KMS-11 (cell line): Measurements from ENCODE around the gene CSNK2A1.

Experiments used
- H2AFZ ChIP-seq: fragments of 200-600 bp; sonication (generic); 2 replicates; pipeline ENCODE4 v1.6.1; 2016; ENCODE audit warnings: antibody characterized with exemption, mixed run types, low read depth
- H3K27ac ChIP-seq: fragments of 200-600 bp; sonication (generic); 2 replicates; pipeline ENCODE4 v1.6.1; 2016; ENCODE audit warnings: mild to moderate bottlenecking, mixed run types
- H3K27me3 ChIP-seq: fragments of 200-600 bp; sonication (generic); 2 replicates; pipeline ENCODE4 v1.6.1; 2017; ENCODE audit warnings: mild to moderate bottlenecking, low read depth, mixed run types, moderate library complexity; ENCODE audit not compliant: insufficient read depth
- H3K36me3 ChIP-seq: fragments of 200-600 bp; sonication (generic); 2 replicates; pipeline ENCODE4 v1.6.1; 2017; ENCODE audit warnings: mild to moderate bottlenecking, mixed run types; ENCODE audit not compliant: insufficient read depth
- H3K4me1 ChIP-seq: fragments of 200-600 bp; sonication (generic); 2 replicates; pipeline ENCODE4 v1.6.1; 2016; ENCODE audit warnings: mild to moderate bottlenecking, low read depth, mixed run types; ENCODE audit not compliant: poor library complexity, severe bottlenecking
- H3K4me2 ChIP-seq: fragments of 200-600 bp; sonication (generic); 2 replicates; pipeline ENCODE4 v1.7.0; 2016; ENCODE audit warnings: mild to moderate bottlenecking, mixed run types
- H3K4me3 ChIP-seq: fragments of 200-600 bp; sonication (generic); IDR thresholded peaks from 2 replicates; pipeline ENCODE4 v1.6.1; 2017; ENCODE audit warnings: low read depth, low read length, mixed read lengths; ENCODE audit not compliant: insufficient read depth
- H3K79me2 ChIP-seq: fragments of 200-600 bp; sonication (generic); 2 replicates; pipeline ENCODE4 v1.6.1; 2016; ENCODE audit warnings: low read depth, mixed run types; ENCODE audit not compliant: insufficient read depth
- H3K9ac ChIP-seq: fragments of 200-600 bp; sonication (generic); 2 replicates; pipeline ENCODE4 v1.6.1; 2016; ENCODE audit warnings: mild to moderate bottlenecking, mixed run types
- H4K20me1 ChIP-seq: fragments of 200-600 bp; sonication (generic); 2 replicates; pipeline ENCODE4 v1.6.1; 2016; ENCODE audit warnings: mild to moderate bottlenecking, mixed run types; ENCODE audit not compliant: insufficient read depth
- CTCF ChIP-seq: fragments of 200-600 bp; sonication (generic); conservative IDR thresholded peaks from 2 replicates; pipeline ENCODE4 v1.6.1; 2017; ENCODE audit warnings: low read depth, mild to moderate bottlenecking, antibody characterized with exemption, low read length, moderate library complexity, mixed read lengths

The CSNK2A1 gene

GRCh38 chr20:427849-428657 lies 115.5 kb downstream of the CSNK2A1 start:
- H3K27ac ChIP-seq, result no peak overlapping the region
- H3K4me3 ChIP-seq, result no peak overlapping the region
- H3K27me3 ChIP-seq, result no peaks in the 10 kb centered on the region
- no peak for TF ChIP-seq CTCF
- H3K4me2 ChIP-seq, result no peak overlapping the region
- no peaks in the 10 kb centered on the region for H3K79me2 ChIP-seq
- no peaks in the 10 kb centered on the region for H3K36me3 ChIP-seq
- no peak overlapping the region for H2AFZ ChIP-seq
- H3K4me1 ChIP-seq, result peaks cover 6% of the 10 kb centered on the region
- H3K9ac ChIP-seq, result no peak overlapping the region
- H4K20me1 ChIP-seq, result no peaks in the 10 kb centered on the region

DNA sequence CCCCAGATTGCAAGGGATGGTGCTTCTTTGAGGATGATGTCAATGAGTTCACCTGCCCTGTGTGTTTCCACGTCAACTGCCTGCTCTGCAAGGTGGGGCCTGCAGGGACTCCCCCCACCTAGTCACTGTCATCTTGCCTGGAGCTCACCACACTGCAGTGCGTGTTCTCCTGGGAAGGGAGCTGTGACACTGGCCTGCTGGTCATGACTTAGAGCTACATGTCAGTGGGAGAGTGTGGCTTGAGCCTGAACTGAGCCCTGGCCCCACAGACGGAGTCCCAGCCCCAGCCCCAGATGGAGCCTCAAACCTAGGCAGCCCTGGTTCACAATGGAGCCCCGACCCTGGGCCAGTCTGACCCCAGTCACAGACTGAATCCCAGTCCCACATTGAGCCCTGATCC lies 116.2 kb downstream of the CSNK2A1 start:
- Histone ChIP-seq H4K20me1 (no peaks in the 10 kb centered on the region), H3K79me2 (no peaks in the 10 kb centered on the region), H3K4me3 (no peak overlapping the region), H2AFZ (no peak overlapping the region), H3K27ac (no peak overlapping the region), H3K27me3 (no peaks in the 10 kb centered on the region), H3K4me2 (no peak overlapping the region), H3K9ac (no peak overlapping the region), H3K4me1 (peaks cover 6% of the 10 kb centered on the region), H3K36me3 (no peaks in the 10 kb centered on the region)
- TF ChIP-seq CTCF, result no peak

DNA sequence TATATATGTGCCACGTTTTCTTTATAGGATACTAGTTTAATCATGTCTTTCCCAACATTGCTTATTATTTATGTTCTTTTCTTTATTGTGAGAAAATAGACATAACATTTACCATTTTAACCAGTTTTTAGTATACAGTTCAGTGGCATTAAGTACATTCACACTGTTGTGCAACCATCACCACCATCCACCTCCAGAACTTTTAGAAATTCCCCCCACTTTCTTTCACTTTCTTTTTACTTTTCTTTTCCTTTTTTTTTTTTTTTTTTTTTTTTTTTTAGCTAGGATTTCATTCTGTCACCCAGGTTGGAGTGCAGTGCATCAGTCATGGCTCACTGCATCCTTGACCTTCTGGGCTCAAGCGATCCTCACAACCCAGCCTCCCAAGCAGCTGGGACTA lies 117.0 kb downstream of the CSNK2A1 start:
- no peaks in the 10 kb centered on the region for H4K20me1 ChIP-seq
- H3K4me3 ChIP-seq, result no peak overlapping the region
- no peaks in the 10 kb centered on the region for H3K79me2 ChIP-seq
- no peak overlapping the region for H3K4me2 ChIP-seq
- no peak for TF ChIP-seq CTCF
- H3K27me3 ChIP-seq, result no peaks in the 10 kb centered on the region
- H3K4me1 ChIP-seq, result peaks cover 6% of the 10 kb centered on the region
- no peak overlapping the region for H3K9ac ChIP-seq
- no peaks in the 10 kb centered on the region for H3K36me3 ChIP-seq
- no peak overlapping the region for H3K27ac ChIP-seq
- H2AFZ ChIP-seq, result no peak overlapping the region
